HG03558 (cell line): ENCODE measurements around the gene CTNNBL1.
"Not testable (repeated sequence)": the region's sequence is repeated elsewhere in the genome, so short reads cannot be mapped to it uniquely, and the experiment has no call there.

Source experiments
- ATAC-seq: cut with Tn5 transposase; IDR thresholded peaks from one replicate; pipeline ENCODE4 v1.9.1; 2021; ENCODE audit warnings: moderate number of reproducible peaks; ENCODE audit not compliant: unreplicated experiment; ENCODE audit errors: extremely low read depth

Gene CTNNBL1

GRCh38 chr20:37841971-37842370, 148.1 kb downstream of the CTNNBL1 start:
- ATAC-seq = no peak

GRCh38 chr20:37845241-37845681, 151.4 kb downstream of the CTNNBL1 start:
- no peak for ATAC-seq

- no peak for ATAC-seq
These were observed 152.0 kb downstream of the CTNNBL1 start for GRCh38 chr20:37845878-37846277.

GRCh38 chr20:37846573-37846972, 152.7 kb downstream of the CTNNBL1 start:
- no peak for ATAC-seq

GRCh38 chr20:37848706-37849105, 154.9 kb downstream of the CTNNBL1 start:
- no peak for ATAC-seq

GRCh38 chr20:37849156-37849555, 155.3 kb downstream of the CTNNBL1 start:
- no peak for ATAC-seq

- no peak for ATAC-seq
These were observed 155.7 kb downstream of the CTNNBL1 start for GRCh38 chr20:37849566-37849965.

- ATAC-seq = no peak
These were observed 156.3 kb downstream of the CTNNBL1 start for GRCh38 chr20:37850036-37850592.

GRCh38 chr20:37850724-37851355, 157.0 kb downstream of the CTNNBL1 start:
- ATAC-seq = no peak

- no peak for ATAC-seq
These were observed 158.8 kb downstream of the CTNNBL1 start for GRCh38 chr20:37852666-37853065.

GRCh38 chr20:37853823-37854375, 160.1 kb downstream of the CTNNBL1 start:
- ATAC-seq = no peak

GRCh38 chr20:37856034-37856433, 162.2 kb downstream of the CTNNBL1 start:
- not testable (repeated sequence) for ATAC-seq

- ATAC-seq = no peak
These were observed 163.3 kb downstream of the CTNNBL1 start for GRCh38 chr20:37856932-37857660.

GRCh38 chr20:37859406-37860171, 165.8 kb downstream of the CTNNBL1 start:
- ATAC-seq = no peak

- no peak for ATAC-seq
These were observed 169.5 kb downstream of the CTNNBL1 start for GRCh38 chr20:37863289-37863688.

GRCh38 chr20:37864298-37864697, 170.5 kb downstream of the CTNNBL1 start:
- no peak for ATAC-seq

- ATAC-seq = no peak
These were observed 172.2 kb downstream of the CTNNBL1 start for GRCh38 chr20:37866051-37866450.

GRCh38 chr20:37867289-37868195, 173.7 kb downstream of the CTNNBL1 start:
- ATAC-seq = no peak

GRCh38 chr20:37868851-37869333, 175.1 kb downstream of the CTNNBL1 start:
- no peak for ATAC-seq
